ENCODE measurements around the gene ZNF808. TPM values are rescaled to one million over a fixed set of nuclear protein-coding genes. Genes with fewer than 3 reads are reported as not detected.
"Not testable (repeated sequence)": the region's sequence is repeated elsewhere in the genome, so short reads cannot be mapped to it uniquely, and the experiment has no call there.

Gene ZNF808
- total RNA-seq, 2 donors from 2014 or later, result 26.3 to 34.9 TPM

- peaks cover 9 to 18% of the 10 kb centered on the region in 2 donors for H3K9me3 Mint-ChIP-seq
- H3K4me1 Mint-ChIP-seq (ENCODE audit: low read depth), result no peaks in the 10 kb centered on the region
- ATAC-seq (replicated peaks in 1 of 2), result no peak
- no peak overlapping the region for H3K4me3 Mint-ChIP-seq
- peaks cover 41 to 60% of the 10 kb centered on the region in 2 donors for H3K36me3 Mint-ChIP-seq (ENCODE audit: insufficient read depth in 2 of 2)
- H3K27me3 Mint-ChIP-seq (ENCODE audit: low read depth), result no peaks in the 10 kb centered on the region
- DNase-seq, result no peak
- H3K27ac Mint-ChIP-seq, result no peak overlapping the region
Observed at GRCh38 chr19:52584736-52585440, 57.4 kb downstream of the ZNF808 start.

DNA sequence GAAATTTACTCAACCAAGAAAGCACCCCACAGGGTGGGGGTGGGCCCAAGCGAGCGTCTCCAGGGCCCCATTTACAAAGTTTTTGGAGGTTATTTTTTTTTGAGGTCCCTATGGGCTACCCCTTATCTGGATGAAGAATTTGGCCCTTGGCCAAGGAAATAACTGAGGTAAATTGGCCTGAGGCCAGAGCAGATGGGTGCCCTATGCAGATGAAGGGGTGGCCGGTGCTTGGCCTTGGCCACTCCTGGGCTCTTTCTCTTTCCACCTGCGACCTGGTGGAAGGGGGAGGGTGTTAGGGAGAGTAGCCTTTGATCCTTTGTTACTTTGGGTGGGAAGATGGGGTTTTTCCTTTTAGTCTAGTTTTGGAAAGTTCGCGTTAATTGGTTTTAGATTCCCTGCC lies 58.1 kb downstream of the ZNF808 start:
- H3K4me1 Mint-ChIP-seq (ENCODE audit: low read depth), result no peaks in the 10 kb centered on the region
- no peaks in the 10 kb centered on the region for H3K27me3 Mint-ChIP-seq (ENCODE audit: low read depth)
- peaks cover 42 to 64% of the 10 kb centered on the region in 2 donors for H3K36me3 Mint-ChIP-seq (ENCODE audit: insufficient read depth in 2 of 2)
- ATAC-seq (replicated peaks in 1 of 2) (no peak), DNase-seq (no peak)
- no peak overlapping the region for H3K27ac Mint-ChIP-seq
- no peak overlapping the region for H3K4me3 Mint-ChIP-seq
- peaks cover 9 to 18% of the 10 kb centered on the region in 2 donors for H3K9me3 Mint-ChIP-seq

DNA sequence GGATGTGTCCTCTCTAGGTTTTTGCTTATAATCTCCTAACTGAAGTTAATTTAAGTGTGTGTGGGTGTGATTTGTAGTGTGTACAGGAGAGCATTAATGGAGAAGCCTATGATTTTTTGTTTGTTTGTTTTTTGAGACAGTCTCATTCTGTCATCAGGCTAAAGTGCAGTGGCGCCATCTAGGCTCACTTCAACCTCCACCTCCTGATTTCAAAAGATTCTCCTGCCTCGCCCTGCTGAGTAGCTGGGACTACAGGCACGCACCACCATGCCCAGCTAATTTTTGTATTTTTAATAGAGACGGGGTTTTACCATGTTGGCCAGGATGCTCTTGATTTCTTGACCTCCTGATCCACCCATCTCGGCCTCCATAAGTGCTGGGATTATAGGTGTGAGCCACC lies 63.3 kb downstream of the ZNF808 start:
- peaks cover 2 to 8% of the 10 kb centered on the region in 2 donors for H3K9me3 Mint-ChIP-seq
- H3K4me1 Mint-ChIP-seq (ENCODE audit: low read depth), result no peaks in the 10 kb centered on the region
- H3K27me3 Mint-ChIP-seq (ENCODE audit: low read depth), result no peaks in the 10 kb centered on the region
- no peak for ATAC-seq (replicated peaks in 1 of 2)
- DNase-seq, result no peak
- peaks cover 23 to 54% of the 10 kb centered on the region in 2 donors for H3K36me3 Mint-ChIP-seq (ENCODE audit: insufficient read depth in 2 of 2)
- H3K27ac Mint-ChIP-seq, result no peak overlapping the region
- H3K4me3 Mint-ChIP-seq, result no peak overlapping the region

- Mint-ChIP-seq H3K27ac (no peak overlapping the region), H3K4me3 (no peak overlapping the region), H3K27me3 (ENCODE audit: low read depth) (no peaks in the 10 kb centered on the region), H3K9me3 (peaks cover 8 to 20% of the 10 kb centered on the region in 2 donors), H3K36me3 (ENCODE audit: insufficient read depth in 2 of 2) (peaks cover 35 to 63% of the 10 kb centered on the region in 2 donors), H3K4me1 (ENCODE audit: low read depth) (no peaks in the 10 kb centered on the region)
- ATAC-seq (replicated peaks in 1 of 2) (no peak), DNase-seq (no peak)
Observed at GRCh38 chr19:52592301-52592700, 64.8 kb downstream of the ZNF808 start.

DNA sequence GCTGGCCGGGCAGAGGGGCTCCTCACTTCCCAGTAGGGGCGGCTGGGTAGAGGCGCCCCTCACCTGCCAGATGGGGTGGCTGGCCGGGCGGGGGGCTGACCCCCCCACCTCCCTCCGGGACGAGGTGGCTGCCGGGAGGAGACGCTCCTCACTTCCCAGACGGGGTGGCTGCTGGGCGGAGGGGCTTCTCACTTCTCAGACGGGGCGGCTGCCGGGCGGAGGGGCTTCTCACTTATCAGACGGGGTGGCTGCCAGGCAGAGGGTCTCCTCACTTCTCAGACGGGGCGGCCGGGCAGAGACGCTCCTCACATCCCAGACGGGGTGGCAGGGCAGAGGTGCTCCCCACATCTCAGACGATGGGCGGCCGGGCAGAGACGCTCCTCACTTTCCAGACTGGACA lies 66.0 kb downstream of the ZNF808 start:
- not testable (repeated sequence) for ATAC-seq (replicated peaks in 1 of 2); H3K4me3 Mint-ChIP-seq; H3K27ac Mint-ChIP-seq; H3K4me1 Mint-ChIP-seq (ENCODE audit: low read depth); DNase-seq; H3K27me3 Mint-ChIP-seq (ENCODE audit: low read depth)
- H3K36me3 Mint-ChIP-seq (ENCODE audit: insufficient read depth in 2 of 2), result peaks cover 27 to 61% of the 10 kb centered on the region in 2 donors
- H3K9me3 Mint-ChIP-seq, result peaks cover 7 to 20% of the 10 kb centered on the region in 2 donors

DNA sequence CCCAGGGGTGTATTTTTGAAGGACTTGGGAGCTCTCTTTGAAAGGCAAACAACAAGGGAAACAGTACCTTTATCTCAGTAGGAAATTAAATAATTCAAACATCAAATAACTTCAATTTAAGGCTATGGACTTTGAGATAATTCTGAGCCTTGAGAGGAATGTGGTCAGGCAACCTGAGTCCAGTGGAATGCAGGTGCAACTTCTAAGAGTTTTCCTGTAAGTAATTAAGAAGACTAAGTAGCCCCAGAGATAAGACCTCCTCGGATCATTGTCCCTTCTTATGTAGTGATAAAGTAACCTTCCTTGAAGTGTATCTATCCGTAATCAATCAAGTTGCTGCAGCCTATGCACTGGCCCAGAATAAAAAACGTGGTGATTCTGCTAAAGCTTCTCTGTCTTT lies 71.8 kb downstream of the ZNF808 start:
- no peak overlapping the region for H3K4me3 Mint-ChIP-seq
- DNase-seq (no peak), ATAC-seq (replicated peaks in 1 of 2) (no peak)
- H3K27ac Mint-ChIP-seq, result no peak overlapping the region
- no peaks in the 10 kb centered on the region for H3K27me3 Mint-ChIP-seq (ENCODE audit: low read depth)
- H3K4me1 Mint-ChIP-seq (ENCODE audit: low read depth), result peaks cover 20% of the 10 kb centered on the region
- peaks cover 30 to 43% of the 10 kb centered on the region in 2 donors for H3K36me3 Mint-ChIP-seq (ENCODE audit: insufficient read depth in 2 of 2)
- peaks cover 10 to 24% of the 10 kb centered on the region in 2 donors for H3K9me3 Mint-ChIP-seq

DNA sequence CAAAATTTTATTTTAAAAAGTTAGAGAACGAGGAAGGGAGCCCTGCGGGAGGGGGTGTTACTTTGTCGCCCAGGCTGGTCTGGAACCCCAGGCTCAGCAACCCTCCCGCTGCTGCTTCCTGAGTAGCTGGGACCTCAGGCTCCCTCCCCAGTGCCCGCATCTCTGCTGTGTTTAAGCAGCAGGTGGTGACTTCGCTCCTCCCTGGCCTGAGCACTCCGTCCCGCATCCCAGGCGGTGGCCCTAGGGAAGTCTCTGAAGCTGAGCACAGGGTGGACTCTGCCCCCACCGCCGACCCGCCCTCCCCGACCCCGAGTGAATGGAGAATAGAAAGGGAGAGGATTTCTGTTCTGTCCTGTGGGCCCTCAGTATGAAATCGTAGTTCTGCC lies 73.2 kb downstream of the ZNF808 start:
- peaks cover 34 to 41% of the 10 kb centered on the region in 2 donors for H3K36me3 Mint-ChIP-seq (ENCODE audit: insufficient read depth in 2 of 2)
- ATAC-seq (replicated peaks in 1 of 2), result peak; percentile 30 to 36
- peak overlapping the region; percentile 92 to 93 for H3K4me3 Mint-ChIP-seq
- no peaks in the 10 kb centered on the region for H3K27me3 Mint-ChIP-seq (ENCODE audit: low read depth)
- DNase-seq, result peak; percentile 13 to 24
- peaks cover 12 to 26% of the 10 kb centered on the region in 2 donors for H3K9me3 Mint-ChIP-seq
- no peak overlapping the region for H3K27ac Mint-ChIP-seq
- peaks cover 23% of the 10 kb centered on the region for H3K4me1 Mint-ChIP-seq (ENCODE audit: low read depth)

DNA sequence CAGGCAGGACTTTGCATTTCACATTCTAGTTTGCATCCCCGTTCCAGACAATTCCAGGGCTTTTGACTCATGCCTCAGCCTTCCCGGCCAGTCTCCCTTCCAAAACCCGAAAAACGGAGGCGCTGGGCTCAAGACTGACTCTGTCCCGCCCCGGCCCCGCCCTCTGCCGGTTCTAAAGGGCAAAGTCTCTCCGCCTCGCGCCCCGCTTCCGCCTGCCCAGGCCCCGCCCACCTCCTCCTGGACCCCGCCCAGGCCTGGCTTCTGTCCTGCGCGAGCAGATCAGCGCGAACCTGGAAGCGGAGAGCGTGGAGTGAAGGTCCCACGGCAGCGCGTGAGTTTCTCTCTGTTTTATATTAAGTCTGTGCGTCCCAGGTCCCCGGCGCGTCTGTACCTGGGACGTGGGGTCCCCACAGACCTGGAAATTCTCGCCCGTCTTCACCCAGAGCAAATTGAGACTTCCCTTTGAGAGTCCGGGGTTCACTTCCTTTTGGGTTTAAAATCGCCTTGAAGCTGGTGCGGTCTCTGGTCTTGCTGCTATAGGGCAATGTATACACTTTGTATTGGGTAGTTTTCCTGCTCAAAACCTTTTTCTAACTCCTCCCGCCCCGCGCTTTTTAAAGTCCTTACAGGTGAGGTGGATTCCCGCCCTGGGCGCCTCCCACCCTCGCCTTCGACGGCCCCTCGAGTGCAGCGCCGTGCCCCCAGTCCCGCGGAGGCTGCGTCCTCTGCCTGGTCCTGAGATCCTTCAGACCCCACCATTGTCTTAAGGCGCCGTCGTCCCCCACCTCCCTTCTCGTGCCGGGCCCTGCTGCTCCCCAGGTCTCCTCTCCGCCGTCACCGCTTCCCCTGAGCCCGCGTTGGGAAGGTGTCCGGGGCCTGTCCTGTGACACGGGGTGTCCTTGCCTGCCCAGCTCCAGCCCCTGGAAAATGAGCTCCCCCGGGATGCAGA lies 73.8 kb downstream of the ZNF808 start:
- peaks cover 30% of the 10 kb centered on the region for H3K4me1 Mint-ChIP-seq (ENCODE audit: low read depth)
- no peaks in the 10 kb centered on the region for H3K27me3 Mint-ChIP-seq (ENCODE audit: low read depth)
- H3K9me3 Mint-ChIP-seq, result peaks cover 11 to 23% of the 10 kb centered on the region in 2 donors
- peak overlapping the region; percentile 92 to 93 for H3K4me3 Mint-ChIP-seq
- peak overlapping the region; percentile 61 for H3K27ac Mint-ChIP-seq
- peak; percentile 95 to 96 for DNase-seq
- ATAC-seq (replicated peaks in 1 of 2), result peak; percentile 98
- H3K36me3 Mint-ChIP-seq (ENCODE audit: insufficient read depth in 2 of 2), result peaks cover 33 to 37% of the 10 kb centered on the region in 2 donors

GRCh38 chr19:52601974-52602366 lies 74.5 kb downstream of the ZNF808 start:
- not testable (repeated sequence) for ATAC-seq (replicated peaks in 1 of 2); H3K27me3 Mint-ChIP-seq (ENCODE audit: low read depth); DNase-seq
- Mint-ChIP-seq H3K27ac (peak overlapping the region; percentile 21), H3K4me3 (peak overlapping the region; percentile 92 to 93), H3K36me3 (ENCODE audit: insufficient read depth in 2 of 2) (peaks cover 28 to 35% of the 10 kb centered on the region in 2 donors), H3K9me3 (peaks cover 8 to 18% of the 10 kb centered on the region in 2 donors), H3K4me1 (ENCODE audit: low read depth) (peaks cover 33% of the 10 kb centered on the region)

DNA sequence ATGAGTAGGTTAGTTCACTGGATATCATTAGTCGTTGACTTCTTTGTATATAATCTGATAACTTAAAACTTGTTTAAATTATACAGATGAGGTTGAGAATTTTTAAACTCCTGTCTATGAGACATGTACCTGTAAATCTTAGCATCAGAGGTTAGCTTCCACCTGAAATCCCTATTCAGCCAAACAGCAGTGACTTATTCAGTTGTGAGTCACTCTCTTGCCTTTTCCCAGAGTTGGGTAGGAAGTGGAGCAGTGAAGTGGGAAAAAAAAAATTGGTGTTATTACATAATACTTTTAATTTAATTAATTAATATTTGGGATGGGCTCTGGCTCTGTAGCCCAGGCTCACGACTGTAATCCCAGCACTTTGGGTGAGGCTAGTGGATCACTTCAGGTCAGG lies 75.5 kb downstream of the ZNF808 start:
- DNase-seq (no peak), ATAC-seq (replicated peaks in 1 of 2) (no peak)
- no peaks in the 10 kb centered on the region for H3K27me3 Mint-ChIP-seq (ENCODE audit: low read depth)
- H3K27ac Mint-ChIP-seq, result no peak overlapping the region
- H3K9me3 Mint-ChIP-seq, result peaks cover 5 to 14% of the 10 kb centered on the region in 2 donors
- peaks cover 26 to 34% of the 10 kb centered on the region in 2 donors for H3K36me3 Mint-ChIP-seq (ENCODE audit: insufficient read depth in 2 of 2)
- peaks cover 33% of the 10 kb centered on the region for H3K4me1 Mint-ChIP-seq (ENCODE audit: low read depth)
- H3K4me3 Mint-ChIP-seq, result no peak overlapping the region

- Mint-ChIP-seq H3K4me3 (no peak overlapping the region), H3K36me3 (ENCODE audit: insufficient read depth in 2 of 2) (peaks cover 26 to 37% of the 10 kb centered on the region in 2 donors), H3K27ac (no peak overlapping the region), H3K4me1 (ENCODE audit: low read depth) (peaks cover 33% of the 10 kb centered on the region), H3K9me3 (peaks cover 5 to 16% of the 10 kb centered on the region in 2 donors), H3K27me3 (ENCODE audit: low read depth) (no peaks in the 10 kb centered on the region)
- DNase-seq, result no peak
- no peak for ATAC-seq (replicated peaks in 1 of 2)
Observed at GRCh38 chr19:52603558-52604207, 76.2 kb downstream of the ZNF808 start.

Data from activated T-cell treated with anti-CD3 and anti-CD28 coated beads, Interleukin-2, amount 50 U/mL, for 72 hours (primary cell).